CD4-positive, alpha-beta T cell (primary cell): ENCODE data around the gene ZSWIM5. TPM values are rescaled to one million over a fixed set of nuclear protein-coding genes. Genes with fewer than 3 reads are reported as not detected.
"Not testable (repeated sequence)": the region's sequence is repeated elsewhere in the genome, so short reads cannot be mapped to it uniquely, and the experiment has no call there.

Experiments
- ATAC-seq: fragments of 200-7000 bp; cut with Tn5 transposase; one replicate; pipeline ENCODE4 v1.10.0; 2022; ENCODE audit warnings: mild to moderate bottlenecking; ENCODE audit not compliant: poor library complexity
- CTCF ChIA-PET: fragments of 350-600 bp; sonication (Branson Sonifier 250); formaldehyde crosslinking; loops from one replicate; lab custom pipeline; 2021; ENCODE audit warnings: antibody characterized with exemption, inconsistent platforms; lab: Charles Lee
- POLR2A ChIA-PET: fragments of 350-600 bp; sonication (Branson Sonifier 250); formaldehyde crosslinking; loops from one replicate; lab custom pipeline; 2021; ENCODE audit warnings: antibody characterized with exemption, inconsistent platforms; lab: Charles Lee
- DNase-seq, 14 experiments: peaks; one replicate each; pipeline ENCODE4 v3.0.0-alpha.2; 2013 to 2020; ENCODE audit warnings: mixed read lengths in 2 of 14
- H3K27ac ChIP-seq, 2 donors: one replicate each; pipeline versions ENCODE4 v1.5.1 to v1.7.0; 2013; ENCODE audit warnings: low read length in 2 of 2, low read depth in 1 of 2, mild to moderate bottlenecking in 1 of 2
- H3K27me3 ChIP-seq, 2 experiments: 1 replicate in 1 of 2; 2 replicates in 1 of 2; pipeline versions ENCODE4 v1.6.1 to v1.7.0; 2013; ENCODE audit warnings: low read length in 2 of 2, control low read depth in 1 of 2, mild to moderate bottlenecking in 1 of 2, moderate library complexity in 1 of 2; ENCODE audit not compliant: insufficient read depth in 2 of 2, control insufficient read depth in 1 of 2
- H3K36me3 ChIP-seq: one replicate; pipeline ENCODE4 v1.6.1; 2013; ENCODE audit warnings: low read length, control low read depth; ENCODE audit not compliant: insufficient read depth
- H3K4me1 ChIP-seq: one replicate; pipeline ENCODE4 v1.6.1; 2013; ENCODE audit warnings: low read length, control low read depth; ENCODE audit not compliant: insufficient read depth
- H3K4me3 ChIP-seq: one replicate; pipeline ENCODE4 v1.5.1; 2013; ENCODE audit warnings: mild to moderate bottlenecking, low read length, moderate library complexity
- H3K9me3 ChIP-seq, 2 experiments: 1 replicate in 1 of 2; 2 replicates in 1 of 2; pipeline versions ENCODE4 v1.6.1 to v1.7.0; 2013; ENCODE audit warnings: low read length in 2 of 2, mild to moderate bottlenecking in 2 of 2, control low read depth in 1 of 2, moderate library complexity in 1 of 2; ENCODE audit not compliant: control insufficient read depth in 1 of 2, insufficient read depth in 1 of 2
- H3K27ac Mint-ChIP-seq: one replicate; pipeline ENCODE4 v1.8.0; 2020; ENCODE audit warnings: mixed read lengths
- H3K27me3 Mint-ChIP-seq: one replicate; pipeline ENCODE4 v1.8.0; 2021; ENCODE audit warnings: mixed read lengths
- H3K36me3 Mint-ChIP-seq: one replicate; pipeline ENCODE4 v1.8.0; 2021; ENCODE audit warnings: low read depth, mixed read lengths
- H3K4me1 Mint-ChIP-seq: one replicate; pipeline ENCODE4 v1.8.0; 2021; ENCODE audit warnings: low read depth, mixed read lengths
- H3K4me3 Mint-ChIP-seq: one replicate; pipeline ENCODE4 v1.8.0; 2020; ENCODE audit warnings: mild to moderate bottlenecking, mixed read lengths
- H3K9me3 Mint-ChIP-seq: one replicate; pipeline ENCODE4 v1.8.0; 2020; ENCODE audit warnings: mixed read lengths
- intact Hi-C, 2 experiments: fragments of 100-400 bp; cut with DNase I in 1 of 2; cut with micrococcal nuclease in 1 of 2; formaldehyde crosslinking; loops; one replicate each; pipeline versions ENCODE4 v1.15.1 to v1.9.0; 2023 to 2025; cut with DNase I, micrococcal nuclease
- total RNA-seq, 174 experiments: library from RNA in 2 of 174; stranded (reverse) in 2 of 174; gene quantifications; one replicate each; pipeline ENCODE4 v1.2.3 and lab custom pipeline; 2021 to 2026
- TF ChIP-seq, protein P1 (sequence below): fragments of 200-600 bp; IDR thresholded peaks from one replicate; pipeline ENCODE4 v1.8.0; 2022; ENCODE audit warnings: antibody characterized with exemption, mild to moderate bottlenecking

ZSWIM5 gene
- total RNA-seq, 2 experiments from 2014 or later, result 0.91 to 1.1 TPM

DNA sequence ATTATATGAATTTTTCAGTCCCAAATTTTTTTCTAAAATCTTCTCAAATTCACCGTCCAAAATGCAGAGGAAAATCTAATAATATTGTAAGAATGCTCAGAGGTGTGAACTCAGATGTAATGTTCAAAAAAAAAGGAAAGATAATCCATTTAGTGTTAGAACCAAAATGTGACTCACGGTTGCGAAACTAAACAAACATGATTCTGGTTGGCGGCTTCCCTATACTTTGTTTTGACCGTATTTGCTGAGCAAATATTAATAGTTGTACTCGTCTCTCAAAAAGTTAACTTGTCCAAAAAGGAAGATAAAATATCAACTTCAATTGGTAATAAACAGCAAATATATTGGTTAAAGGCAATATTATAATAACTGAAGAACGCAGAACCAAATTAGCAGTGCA, 34.4 kb downstream of the ZSWIM5 start:
- ChIA-PET CTCF (no interaction called here), POLR2A (no interaction called here)
- H3K9me3 ChIP-seq, result no peaks in the 10 kb centered on the region
- Mint-ChIP-seq H3K4me1 (no peaks in the 10 kb centered on the region), H3K36me3 (no peaks in the 10 kb centered on the region), H3K9me3 (no peaks in the 10 kb centered on the region), H3K27ac (no peak overlapping the region), H3K4me3 (no peak overlapping the region), H3K27me3 (peaks cover 4% of the 10 kb centered on the region)
- no peak for ATAC-seq
- TF ChIP-seq, protein P1, sequence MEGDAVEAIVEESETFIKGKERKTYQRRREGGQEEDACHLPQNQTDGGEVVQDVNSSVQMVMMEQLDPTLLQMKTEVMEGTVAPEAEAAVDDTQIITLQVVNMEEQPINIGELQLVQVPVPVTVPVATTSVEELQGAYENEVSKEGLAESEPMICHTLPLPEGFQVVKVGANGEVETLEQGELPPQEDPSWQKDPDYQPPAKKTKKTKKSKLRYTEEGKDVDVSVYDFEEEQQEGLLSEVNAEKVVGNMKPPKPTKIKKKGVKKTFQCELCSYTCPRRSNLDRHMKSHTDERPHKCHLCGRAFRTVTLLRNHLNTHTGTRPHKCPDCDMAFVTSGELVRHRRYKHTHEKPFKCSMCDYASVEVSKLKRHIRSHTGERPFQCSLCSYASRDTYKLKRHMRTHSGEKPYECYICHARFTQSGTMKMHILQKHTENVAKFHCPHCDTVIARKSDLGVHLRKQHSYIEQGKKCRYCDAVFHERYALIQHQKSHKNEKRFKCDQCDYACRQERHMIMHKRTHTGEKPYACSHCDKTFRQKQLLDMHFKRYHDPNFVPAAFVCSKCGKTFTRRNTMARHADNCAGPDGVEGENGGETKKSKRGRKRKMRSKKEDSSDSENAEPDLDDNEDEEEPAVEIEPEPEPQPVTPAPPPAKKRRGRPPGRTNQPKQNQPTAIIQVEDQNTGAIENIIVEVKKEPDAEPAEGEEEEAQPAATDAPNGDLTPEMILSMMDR, result no peak
- no peak overlapping the region for H3K27ac ChIP-seq
- H3K4me3 ChIP-seq, result no peak overlapping the region
- no peaks in the 10 kb centered on the region for H3K4me1 ChIP-seq
- intact Hi-C loops, result no loop called here
- no peaks in the 10 kb centered on the region for H3K27me3 ChIP-seq
- no peaks in the 10 kb centered on the region for H3K36me3 ChIP-seq
- DNase-seq, result no peak

DNA sequence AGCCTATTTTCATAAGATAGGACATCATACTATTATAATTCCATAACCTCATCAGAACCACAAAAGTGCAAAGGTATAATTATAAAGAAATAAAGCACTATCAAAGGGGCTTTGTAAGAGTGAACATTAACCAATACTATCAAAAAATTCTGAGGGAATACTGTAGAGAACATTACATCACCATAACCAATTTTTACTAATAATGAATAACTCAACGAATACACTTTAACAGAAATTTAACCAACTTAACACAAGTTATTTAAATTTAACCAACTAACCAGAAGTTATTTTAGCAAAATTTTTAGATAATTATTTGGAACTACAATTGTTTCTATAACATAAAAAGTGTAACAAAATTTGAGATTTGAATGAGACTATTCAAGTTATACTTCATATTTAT, 34.8 kb downstream of the ZSWIM5 start:
- H3K27ac ChIP-seq, result no peak overlapping the region
- Mint-ChIP-seq H3K27me3 (peaks cover 1% of the 10 kb centered on the region), H3K36me3 (no peaks in the 10 kb centered on the region), H3K4me3 (no peak overlapping the region), H3K9me3 (no peaks in the 10 kb centered on the region), H3K4me1 (no peaks in the 10 kb centered on the region), H3K27ac (no peak overlapping the region)
- DNase-seq (no peak), ATAC-seq (no peak)
- no peaks in the 10 kb centered on the region for H3K27me3 ChIP-seq
- no peaks in the 10 kb centered on the region for H3K36me3 ChIP-seq
- no peaks in the 10 kb centered on the region for H3K4me1 ChIP-seq
- POLR2A ChIA-PET, result no interaction called here
- CTCF ChIA-PET, result no interaction called here
- H3K4me3 ChIP-seq, result no peak overlapping the region
- intact Hi-C loops, result no loop called here
- no peaks in the 10 kb centered on the region for H3K9me3 ChIP-seq
- TF ChIP-seq, protein P1, result no peak

DNA sequence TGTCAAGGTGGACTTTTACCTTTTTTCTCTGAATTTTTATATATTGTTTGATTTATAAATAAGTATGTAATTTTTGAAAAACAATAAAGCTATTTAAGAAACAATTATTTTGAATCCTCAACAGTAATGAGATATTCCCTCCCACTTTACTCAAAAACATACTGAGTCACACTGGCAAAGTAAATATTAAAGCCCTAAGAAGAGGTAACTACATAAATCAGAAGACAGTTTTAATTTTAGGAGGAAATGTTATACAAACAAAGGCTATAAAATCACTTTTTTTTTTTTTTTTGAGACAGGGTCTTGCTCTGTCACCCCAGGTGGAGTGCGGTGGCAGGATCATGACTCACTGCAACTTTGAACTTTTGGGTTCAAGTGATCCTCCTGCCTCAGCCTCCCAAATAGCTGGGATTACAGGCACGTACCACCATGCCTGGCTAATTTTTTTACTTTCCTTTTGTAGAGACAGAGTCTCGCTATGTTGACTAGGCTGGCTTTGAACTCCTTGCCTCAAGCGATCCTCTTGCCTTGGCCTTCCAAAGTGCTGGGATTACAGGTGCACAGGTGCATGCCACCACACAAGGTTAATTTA, 36.2 kb downstream of the ZSWIM5 start:
- Mint-ChIP-seq H3K36me3 (peaks cover under 1% of the 10 kb centered on the region), H3K27me3 (no peaks in the 10 kb centered on the region), H3K27ac (no peak overlapping the region), H3K9me3 (no peaks in the 10 kb centered on the region), H3K4me3 (no peak overlapping the region), H3K4me1 (no peaks in the 10 kb centered on the region)
- no peak for DNase-seq
- H3K36me3 ChIP-seq, result no peaks in the 10 kb centered on the region
- no peaks in the 10 kb centered on the region for H3K27me3 ChIP-seq
- no peaks in the 10 kb centered on the region for H3K4me1 ChIP-seq
- ChIA-PET CTCF (no interaction called here), POLR2A (no interaction called here)
- H3K27ac ChIP-seq, result no peak overlapping the region
- no peak for ATAC-seq
- TF ChIP-seq, protein P1, result no peak
- H3K4me3 ChIP-seq, result no peak overlapping the region
- intact Hi-C loops, result no loop called here
- no peaks in the 10 kb centered on the region for H3K9me3 ChIP-seq

DNA sequence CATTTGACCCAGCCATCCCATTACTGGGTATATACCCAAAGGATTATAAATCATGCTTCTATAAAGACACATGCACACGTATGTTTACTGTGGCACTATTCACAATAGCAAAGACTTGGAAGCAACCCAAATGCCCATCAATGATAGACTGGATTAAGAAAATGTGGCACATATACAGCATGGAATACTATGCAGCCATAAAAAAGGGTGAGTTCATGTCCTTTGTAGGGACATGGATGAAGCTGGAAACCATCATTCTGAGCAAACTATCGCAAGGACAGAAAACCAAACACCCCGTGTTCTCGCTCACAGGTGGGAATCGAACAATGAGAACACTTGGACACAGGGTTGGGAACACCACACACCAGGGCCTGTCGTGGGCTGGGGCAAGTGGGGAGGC, 38.5 kb downstream of the ZSWIM5 start:
- peaks cover 16% of the 10 kb centered on the region for H3K36me3 Mint-ChIP-seq
- H3K27me3 Mint-ChIP-seq, H3K27me3 ChIP-seq, H3K36me3 ChIP-seq, H3K4me3 Mint-ChIP-seq, H3K27ac Mint-ChIP-seq, H3K4me1 ChIP-seq, intact Hi-C loops, DNase-seq, H3K27ac ChIP-seq, CTCF ChIA-PET, H3K9me3 ChIP-seq, H3K4me3 ChIP-seq, POLR2A ChIA-PET, H3K9me3 Mint-ChIP-seq, ATAC-seq, H3K4me1 Mint-ChIP-seq: not testable (repeated sequence)

DNA sequence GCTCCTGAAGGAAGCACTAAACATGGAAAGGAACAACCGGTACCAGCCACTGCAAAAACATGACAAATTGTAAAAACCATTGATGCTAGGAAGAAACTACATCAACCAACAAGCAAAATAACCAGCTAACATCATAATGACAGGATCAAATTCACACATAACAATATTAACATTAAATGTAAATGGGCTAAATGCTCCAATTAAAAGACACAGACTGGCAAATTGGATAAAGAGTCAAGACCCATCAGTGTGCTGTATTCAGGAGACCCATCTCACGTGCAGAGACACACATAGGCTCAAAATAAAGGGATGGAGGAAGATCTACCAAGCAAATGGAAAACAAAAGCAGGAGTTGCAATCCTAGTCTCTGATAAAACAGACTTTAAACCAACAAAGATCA, 42.1 kb downstream of the ZSWIM5 start:
- H3K9me3 Mint-ChIP-seq, H3K4me3 Mint-ChIP-seq, H3K4me3 ChIP-seq, ATAC-seq, H3K4me1 ChIP-seq, H3K27ac Mint-ChIP-seq, intact Hi-C loops, H3K27ac ChIP-seq, H3K27me3 Mint-ChIP-seq, DNase-seq, POLR2A ChIA-PET, H3K36me3 ChIP-seq, H3K9me3 ChIP-seq, CTCF ChIA-PET, H3K27me3 ChIP-seq: not testable (repeated sequence)
- Mint-ChIP-seq H3K4me1 (peaks cover 16% of the 10 kb centered on the region), H3K36me3 (peaks cover 16% of the 10 kb centered on the region)
